H9 (cell line): ENCODE data around the gene RAPGEF6. TPM values are rescaled to one million over a fixed set of nuclear protein-coding genes. Genes with fewer than 3 reads are reported as not detected.

ENCODE experiments used
- DNase-seq: peaks from one replicate; pipeline ENCODE4 v3.0.0-alpha.2; 2017
- H2AFZ ChIP-seq: one replicate; pipeline ENCODE4 v1.6.1; 2013; ENCODE audit warnings: mild to moderate bottlenecking, low read length, control low read depth, moderate library complexity
- H2AK5ac ChIP-seq: 2 replicates; pipeline ENCODE4 v1.6.1; 2013; ENCODE audit warnings: low read length, control low read depth, mixed read lengths; ENCODE audit not compliant: insufficient read length
- H2BK120ac ChIP-seq: one replicate; pipeline ENCODE4 v1.6.1; 2013; ENCODE audit warnings: low read depth, mild to moderate bottlenecking, low read length, control low read depth, inconsistent platforms; ENCODE audit not compliant: poor library complexity, severe bottlenecking
- H2BK12ac ChIP-seq: 2 replicates; pipeline ENCODE4 v1.6.1; 2013; ENCODE audit warnings: low read length, control low read depth, mixed read lengths, low read depth; ENCODE audit not compliant: insufficient read length
- H2BK15ac ChIP-seq: 2 replicates; pipeline ENCODE4 v1.6.1; 2013; ENCODE audit warnings: low read depth, low read length, control low read depth
- H2BK20ac ChIP-seq: one replicate; pipeline ENCODE4 v1.6.1; 2013; ENCODE audit warnings: low read depth, mild to moderate bottlenecking, low read length, control low read depth, inconsistent platforms; ENCODE audit not compliant: poor library complexity, severe bottlenecking
- H2BK5ac ChIP-seq: 2 replicates; pipeline ENCODE4 v1.6.1; 2013; ENCODE audit warnings: low read length, control low read depth, mixed read lengths; ENCODE audit not compliant: insufficient read length
- H3K14ac ChIP-seq: 2 replicates; pipeline ENCODE4 v1.6.1; 2013; ENCODE audit warnings: low read length, control low read depth; ENCODE audit not compliant: insufficient read depth
- H3K18ac ChIP-seq: 2 replicates; pipeline ENCODE4 v1.6.1; 2013; ENCODE audit warnings: low read depth, mild to moderate bottlenecking, mixed read lengths, low read length, control low read depth; ENCODE audit not compliant: insufficient read length
- H3K23ac ChIP-seq: 2 replicates; pipeline ENCODE4 v1.6.1; 2013; ENCODE audit warnings: low read length, control low read depth, mixed read lengths, low read depth; ENCODE audit not compliant: insufficient read length
- H3K23me2 ChIP-seq: 2 replicates; pipeline ENCODE4 v1.6.1; 2013; ENCODE audit warnings: low read depth, mild to moderate bottlenecking, mixed read lengths, low read length, control low read depth; ENCODE audit not compliant: insufficient read length, poor library complexity, severe bottlenecking
- H3K27ac ChIP-seq: 2 replicates; pipeline ENCODE4 v1.5.1; 2013; ENCODE audit warnings: low read length, control low read depth, mixed read lengths, low read depth; ENCODE audit not compliant: insufficient read length
- H3K27me3 ChIP-seq: 2 replicates; pipeline ENCODE4 v1.6.1; 2013; ENCODE audit warnings: low read length, control low read depth, inconsistent platforms; ENCODE audit not compliant: insufficient read depth
- H3K4ac ChIP-seq: 2 replicates; pipeline ENCODE4 v1.6.1; 2013; ENCODE audit warnings: low read depth, mild to moderate bottlenecking, control low read depth, inconsistent platforms, low read length, moderate library complexity
- H3K4me1 ChIP-seq: 2 replicates; pipeline ENCODE4 v1.6.1; 2013; ENCODE audit warnings: low read length, control low read depth, inconsistent platforms; ENCODE audit not compliant: insufficient read depth
- H3K4me2 ChIP-seq: 2 replicates; pipeline ENCODE4 v1.6.1; 2013; ENCODE audit warnings: low read length, control low read depth, mixed read lengths; ENCODE audit not compliant: insufficient read length, insufficient read depth
- H3K56ac ChIP-seq: 2 replicates; pipeline ENCODE4 v1.6.1; 2013; ENCODE audit warnings: low read depth, mild to moderate bottlenecking, mixed read lengths, low read length, control low read depth; ENCODE audit not compliant: insufficient read length
- H3K79me1 ChIP-seq: 2 replicates; pipeline ENCODE4 v1.6.1; 2013; ENCODE audit warnings: low read depth, mild to moderate bottlenecking, moderate library complexity, low read length, control low read depth, inconsistent platforms; ENCODE audit not compliant: insufficient read depth, poor library complexity, severe bottlenecking
- H3K79me2 ChIP-seq: 2 replicates; pipeline ENCODE4 v1.6.1; 2013; ENCODE audit warnings: low read length, control low read depth, inconsistent platforms; ENCODE audit not compliant: insufficient read depth
- H3K9ac ChIP-seq: 2 replicates; pipeline ENCODE4 v1.6.1; 2013; ENCODE audit warnings: low read length, control low read depth, mixed read lengths; ENCODE audit not compliant: insufficient read length; ENCODE audit errors: extremely low read depth
- H3K9me3 ChIP-seq: one replicate; pipeline ENCODE4 v1.6.1; 2013; ENCODE audit warnings: low read depth, low read length, inconsistent platforms; ENCODE audit not compliant: control insufficient read depth
- H3T11ph ChIP-seq: one replicate; pipeline ENCODE4 v1.6.1; 2013; ENCODE audit warnings: mild to moderate bottlenecking, low read length, control low read depth, inconsistent platforms
- H4K20me1 ChIP-seq: one replicate; pipeline ENCODE4 v1.6.1; 2013; ENCODE audit not compliant: control insufficient read depth, insufficient read length, insufficient read depth
- H4K5ac ChIP-seq: 2 replicates; pipeline ENCODE4 v1.6.1; 2013; ENCODE audit warnings: low read depth, mild to moderate bottlenecking, mixed read lengths, low read length, control low read depth; ENCODE audit not compliant: insufficient read length
- H4K8ac ChIP-seq: replicated peaks from 2 replicates; pipeline ENCODE4 v1.6.1; 2013; ENCODE audit warnings: low read length, control low read depth, mixed read lengths, low read depth; ENCODE audit not compliant: insufficient read length
- H4K91ac ChIP-seq: 2 replicates; pipeline ENCODE4 v1.6.1; 2013; ENCODE audit warnings: low read depth, mild to moderate bottlenecking, moderate library complexity, mixed read lengths, low read length, control low read depth; ENCODE audit not compliant: insufficient read length
- H3K27ac Mint-ChIP-seq, 3 experiments: 2 replicates in 2 of 3; 3 replicates in 1 of 3; pipeline ENCODE4 v1.8.0; 2020 to 2021; ENCODE audit warnings: mixed read lengths in 3 of 3, mild to moderate bottlenecking in 1 of 3, moderate library complexity in 1 of 3
- H3K27me3 Mint-ChIP-seq: 2 replicates; pipeline ENCODE4 v1.8.0; 2021; ENCODE audit warnings: low read depth, mild to moderate bottlenecking, moderate library complexity, mixed read lengths
- H3K36me3 Mint-ChIP-seq, 3 experiments: 2 replicates in 2 of 3; 3 replicates in 1 of 3; pipeline ENCODE4 v1.8.0; 2020 to 2021; ENCODE audit warnings: low read depth in 3 of 3, mixed read lengths in 3 of 3; ENCODE audit not compliant: insufficient read depth in 1 of 3
- H3K4me1 Mint-ChIP-seq, 2 experiments: 2 replicates each; pipeline ENCODE4 v1.8.0; 2020; ENCODE audit warnings: mixed read lengths in 2 of 2
- H3K4me3 Mint-ChIP-seq, 2 experiments: 2 replicates in 1 of 2; 3 replicates in 1 of 2; pipeline ENCODE4 v1.8.0; 2020 to 2021; ENCODE audit warnings: mild to moderate bottlenecking in 2 of 2, mixed read lengths in 2 of 2, moderate library complexity in 1 of 2
- H3K9me3 Mint-ChIP-seq, 2 experiments: 2 replicates in 1 of 2; 3 replicates in 1 of 2; pipeline ENCODE4 v1.8.0; 2020; ENCODE audit warnings: mild to moderate bottlenecking in 2 of 2, mixed read lengths in 2 of 2, moderate library complexity in 1 of 2
- CTCF ChIP-seq: fragments of 200-600 bp; sonication (generic); conservative IDR thresholded peaks from 3 replicates; pipeline ENCODE4 v1.8.0; 2021; ENCODE audit warnings: antibody characterized with exemption, mild to moderate bottlenecking
- WGBS: extraction: QIAGEN DNeasy Blood & Tissue Kit; methylation state at CpG from one replicate; pipeline ENCODE4 v1.1.7; 2013; ENCODE audit warnings: missing lambda C conversion rate, low lambda C conversion rate, mixed read lengths; ENCODE audit not compliant: insufficient read length; ENCODE audit errors: extremely low coverage; 5-methylcytosine and 5-hydroxymethylcytosine counted together
- total RNA-seq: library from RNA; stranded (reverse); gene quantifications from 2 replicates; pipeline ENCODE4 v1.2.1, GENCODE V29; 2021

RAPGEF6 gene
- total RNA-seq, 1 experiment from 2014 or later: 19.7 TPM

- H4K5ac ChIP-seq: no peak overlapping the region
- H3K4me2 ChIP-seq: no peak overlapping the region
- Mint-ChIP-seq H3K4me1 (no peaks in the 10 kb centered on the region), H3K4me3 (no peak overlapping the region), H3K9me3 (peaks cover 11 to 12% of the 10 kb centered on the region in 2 experiments), H3K36me3 (peaks cover 32 to 37% (median 34%) of the 10 kb centered on the region in 3 experiments), H3K27ac (no peak overlapping the region), H3K27me3 (no peaks in the 10 kb centered on the region)
- no peak overlapping the region for H2BK15ac ChIP-seq
- no peaks in the 10 kb centered on the region for H3K23me2 ChIP-seq
- H2BK12ac ChIP-seq: no peak overlapping the region
- no peak overlapping the region for H3K4ac ChIP-seq
- no peaks in the 10 kb centered on the region for H3K27me3 ChIP-seq
- no peak overlapping the region for H3T11ph ChIP-seq
- H2BK5ac ChIP-seq: no peak overlapping the region
- H3K18ac ChIP-seq: no peak overlapping the region
- H3K79me1 ChIP-seq: no peaks in the 10 kb centered on the region
- WGBS: 100% methylated on average over 2 of the region's 8 CpGs
- no peaks in the 10 kb centered on the region for H3K4me1 ChIP-seq
- peaks cover 3% of the 10 kb centered on the region for H3K9me3 ChIP-seq
- no peak overlapping the region for H4K8ac ChIP-seq
- H3K23ac ChIP-seq: no peak overlapping the region
- TF ChIP-seq CTCF: no peak
- H2AFZ ChIP-seq: no peak overlapping the region
- H2AK5ac ChIP-seq: no peak overlapping the region
- H2BK120ac ChIP-seq: no peak overlapping the region
- H3K14ac ChIP-seq: no peak overlapping the region
- H3K27ac ChIP-seq: no peak overlapping the region
- H3K56ac ChIP-seq: no peak overlapping the region
- H4K20me1 ChIP-seq: no peaks in the 10 kb centered on the region
- H2BK20ac ChIP-seq: no peak overlapping the region
- no peaks in the 10 kb centered on the region; the same call in 1 of the 2 replicates for H3K79me2 ChIP-seq
- H4K91ac ChIP-seq: no peak overlapping the region
- DNase-seq: no peak
- no peak overlapping the region for H3K9ac ChIP-seq
These were observed 59.3 kb downstream of the RAPGEF6 start for GRCh38 chr5:131575660-131576227.
